KG1 (cell line): ENCODE results near the gene ZAR1.

ENCODE experiments used
- DNase-seq: peaks from one replicate; lab custom pipeline; 2025; lab: John Stamatoyannopoulos, UW

ZAR1 gene

DNA sequence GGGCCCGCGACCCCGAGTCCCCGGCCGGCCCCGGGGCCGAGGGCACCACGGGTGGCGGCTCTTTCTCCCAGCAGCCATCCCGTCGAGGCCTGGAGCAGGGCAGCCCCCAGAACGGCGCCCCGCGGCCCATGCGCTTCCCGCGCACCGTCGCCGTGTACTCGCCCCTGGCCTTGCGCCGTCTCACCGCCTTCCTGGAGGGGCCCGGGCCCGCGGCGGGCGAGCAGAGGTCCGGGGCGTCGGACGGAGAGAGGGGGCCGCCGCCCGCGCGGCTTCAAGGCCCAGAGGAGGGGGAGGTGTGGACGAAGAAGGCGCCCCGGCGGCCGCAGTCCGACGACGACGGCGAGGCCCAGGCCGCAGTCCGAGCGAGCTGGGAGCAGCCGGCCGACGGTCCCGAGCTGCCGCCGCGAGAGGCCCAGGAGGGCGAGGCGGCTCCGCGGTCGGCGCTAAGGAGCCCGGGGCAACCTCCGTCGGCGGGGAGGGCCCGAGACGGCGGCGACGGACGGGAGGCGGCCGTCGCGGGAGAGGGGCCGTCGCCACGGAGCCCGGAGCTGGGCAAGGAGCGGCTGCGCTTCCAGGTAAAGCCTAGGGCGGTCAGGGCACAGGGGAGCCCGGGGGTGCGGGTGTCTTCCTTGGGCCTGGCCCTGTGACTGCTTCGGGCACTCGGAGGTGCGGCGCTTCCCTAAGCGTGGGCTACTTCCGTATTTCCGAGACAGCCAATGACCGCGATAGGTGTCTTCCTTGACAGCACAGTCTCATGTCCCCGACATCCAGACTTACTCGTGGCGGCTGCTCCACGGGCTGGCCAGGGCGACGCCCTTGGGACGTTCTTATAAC lies 845 bp downstream of the ZAR1 start:
- no peak for DNase-seq

DNA sequence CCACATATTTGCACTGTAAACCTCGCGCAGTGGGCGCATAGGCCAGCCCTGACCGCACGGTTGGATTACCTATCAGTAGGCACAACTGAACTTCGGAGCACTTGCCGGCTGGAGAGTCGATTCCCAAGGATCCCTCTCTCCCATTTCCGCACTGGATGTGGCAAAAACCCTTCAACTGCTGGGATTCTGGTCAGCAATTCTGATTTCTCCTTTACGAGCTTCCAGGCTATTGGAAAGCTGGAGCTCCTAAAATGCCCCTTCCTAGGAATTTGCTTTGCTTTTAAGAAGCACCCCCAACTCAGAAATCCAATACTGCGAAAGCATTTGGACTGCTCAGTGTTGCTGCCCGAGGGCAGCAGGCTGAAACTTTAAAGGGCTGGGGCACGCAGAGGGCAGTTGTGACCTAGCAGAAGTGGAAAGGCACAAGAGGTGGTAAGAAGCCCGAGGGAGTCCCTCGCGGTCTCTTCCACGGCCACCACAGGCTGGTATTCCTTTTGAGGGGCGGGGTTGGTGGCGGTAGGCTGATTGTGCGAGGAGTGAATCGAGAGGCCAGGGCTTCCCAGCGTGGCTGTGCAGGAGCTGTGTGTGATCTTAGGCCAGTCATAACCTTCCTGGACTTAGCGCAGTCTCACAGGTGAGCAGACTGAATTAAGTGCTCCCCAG lies 1.6 kb downstream of the ZAR1 start:
- DNase-seq, result no peak

DNA sequence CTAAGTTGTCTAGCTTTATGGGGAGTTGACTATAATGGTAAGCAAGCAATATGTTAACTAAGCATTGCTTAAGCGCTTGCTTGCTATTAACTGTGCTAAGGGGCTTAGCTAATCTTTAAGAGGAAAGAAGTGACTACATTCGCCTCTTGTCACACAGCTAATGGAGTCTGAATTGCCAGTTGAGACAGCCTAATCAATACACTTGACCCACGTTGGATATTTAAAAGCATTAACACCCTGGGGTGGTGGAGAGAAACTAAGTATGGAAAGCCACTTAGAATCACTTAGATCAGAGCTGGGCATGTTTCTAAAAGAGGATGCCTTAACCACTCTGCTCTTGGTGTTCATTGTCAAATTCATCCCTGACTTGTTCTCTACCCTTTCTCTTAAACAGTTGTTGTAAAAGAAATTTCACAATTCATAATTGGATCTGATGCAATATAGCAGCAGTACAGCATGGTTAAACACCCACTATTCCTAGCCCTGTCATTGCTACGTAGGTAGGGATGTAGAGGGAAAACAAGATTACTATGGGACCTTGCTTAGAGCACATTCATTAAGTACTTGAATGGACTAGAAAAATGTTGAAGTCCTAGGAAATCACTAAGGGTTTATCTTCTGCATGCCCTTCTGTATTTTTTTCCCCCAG lies 3.5 kb downstream of the ZAR1 start:
- DNase-seq, result no peak

DNA sequence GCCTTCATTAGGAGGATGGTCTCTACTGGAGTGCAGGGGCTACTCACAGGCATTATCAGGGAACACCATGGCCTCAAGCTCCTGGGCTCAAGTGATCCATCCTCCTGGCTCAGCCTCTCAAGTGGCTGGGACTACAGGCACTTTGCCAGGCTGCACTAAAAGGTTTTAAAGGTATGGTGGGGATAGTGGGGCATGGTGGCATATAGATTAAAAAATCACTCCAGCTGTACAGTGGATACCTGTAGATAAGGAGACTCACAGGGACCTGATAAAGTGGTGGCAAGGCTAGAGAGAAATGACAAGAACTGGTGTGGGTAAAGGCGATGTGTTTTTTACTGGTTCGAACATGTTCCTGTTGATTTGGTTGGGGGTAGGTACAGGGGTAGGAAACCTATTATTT lies 5.9 kb downstream of the ZAR1 start:
- DNase-seq, result no peak

DNA sequence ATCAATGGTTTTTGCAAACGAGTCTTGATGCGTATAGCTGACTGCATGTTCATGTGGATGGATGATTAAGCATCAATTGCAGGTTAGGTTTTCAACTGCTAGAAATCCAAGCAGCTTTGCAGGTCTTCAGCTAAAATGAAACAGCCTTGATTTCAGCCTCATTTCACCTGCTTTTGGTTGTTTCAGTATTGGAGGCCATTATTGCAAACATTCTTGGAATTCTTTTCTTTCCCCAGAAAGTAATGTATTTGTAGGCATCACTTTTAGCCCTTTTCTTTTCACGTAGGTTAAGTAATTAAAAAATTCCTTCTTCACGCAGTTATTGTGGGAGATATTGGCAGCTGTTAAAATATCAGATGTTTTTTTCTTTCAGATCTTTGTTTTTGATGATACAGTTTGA lies 8.8 kb downstream of the ZAR1 start:
- DNase-seq, result no peak

DNA sequence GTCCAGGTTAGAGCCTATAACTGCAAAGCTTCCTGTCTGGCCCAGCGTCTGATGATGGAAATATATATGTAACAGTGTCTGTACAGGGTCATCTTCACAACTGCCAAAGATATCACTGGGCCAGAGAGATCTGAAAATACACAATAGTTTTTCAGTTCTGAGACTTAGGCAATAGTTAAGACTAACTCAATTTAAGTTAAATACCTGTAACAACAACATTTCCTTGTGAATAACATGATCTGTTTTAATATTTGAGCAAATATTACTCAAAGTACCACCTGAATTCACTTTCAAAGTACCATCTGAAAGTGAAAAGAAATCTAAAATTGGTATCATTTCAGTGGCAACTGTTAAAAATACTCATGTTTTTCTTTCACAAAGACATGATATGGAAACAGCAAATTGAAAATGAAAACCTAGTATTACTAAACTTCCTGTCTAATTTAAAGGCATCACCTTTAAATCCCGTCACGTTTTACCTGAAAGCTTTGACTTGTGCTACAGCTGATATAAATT lies 9.6 kb downstream of the ZAR1 start:
- no peak for DNase-seq

DNA sequence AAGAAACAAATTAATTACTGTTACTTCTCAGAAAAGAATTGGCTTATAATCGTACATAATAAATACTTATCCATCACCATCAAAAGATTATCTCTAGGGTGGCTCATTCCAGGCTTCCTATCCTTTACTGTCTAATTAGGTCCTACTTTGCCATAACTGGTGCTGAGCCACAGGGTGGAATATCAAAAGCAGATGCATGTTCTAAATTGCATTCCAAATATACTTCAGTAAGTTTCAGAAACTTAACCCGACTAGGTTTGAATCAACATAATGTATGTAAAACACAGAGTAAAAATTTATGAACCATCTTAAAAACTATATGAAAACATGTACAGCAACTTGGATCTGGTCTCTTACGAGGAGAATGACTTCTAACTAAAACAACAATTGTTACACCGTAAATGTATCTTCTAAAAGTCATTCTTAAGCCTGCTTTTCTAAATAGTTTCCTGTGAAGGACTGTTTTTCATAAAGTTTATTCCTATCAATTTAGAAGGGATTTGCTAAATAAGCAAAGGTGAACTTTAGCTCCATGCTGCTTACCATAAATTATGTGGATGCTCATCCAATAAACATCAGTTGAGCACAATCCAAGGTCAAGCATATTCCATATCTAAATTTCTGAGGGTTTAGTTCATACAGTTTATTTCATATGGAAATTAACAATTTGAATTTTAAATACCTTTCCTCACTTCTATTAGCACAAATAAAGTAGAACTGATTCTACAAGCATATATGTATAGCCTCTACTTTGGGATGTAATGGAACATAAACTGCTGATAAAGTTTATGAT lies 13.4 kb downstream of the ZAR1 start:
- DNase-seq, result no peak

DNA sequence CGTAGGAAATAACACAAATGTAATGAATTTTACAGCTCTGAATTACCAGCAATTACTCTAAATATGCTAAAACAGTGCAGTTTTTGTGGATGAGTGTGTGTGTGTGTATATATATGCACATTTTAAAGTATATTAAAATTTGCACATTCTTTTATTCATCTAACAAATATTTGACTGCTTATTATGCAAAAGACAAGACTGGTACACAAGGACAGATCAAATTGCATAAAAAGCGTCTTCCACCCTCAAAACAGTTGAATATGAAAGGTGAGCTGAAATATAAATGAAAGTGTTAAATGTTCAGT lies 13.9 kb downstream of the ZAR1 start:
- no peak for DNase-seq

DNA sequence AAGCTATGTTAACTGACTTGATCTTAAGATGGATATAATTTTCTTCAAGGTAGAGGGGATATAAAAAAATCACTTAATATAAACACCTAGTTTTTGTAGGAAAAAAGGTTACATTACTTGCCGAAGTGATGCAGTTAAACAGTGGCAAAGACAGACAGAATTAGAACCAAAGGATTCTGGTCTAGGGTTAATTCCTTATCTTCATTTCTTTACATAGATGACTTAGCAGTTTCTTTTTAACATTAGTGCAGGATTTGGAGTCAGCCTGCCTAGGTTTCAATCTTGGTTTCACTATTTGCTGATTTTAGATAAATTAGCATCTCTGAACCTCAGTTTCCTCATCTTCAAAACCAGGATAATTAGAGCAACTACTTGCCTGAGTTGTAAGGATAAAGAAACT lies 14.3 kb downstream of the ZAR1 start:
- DNase-seq, result no peak

DNA sequence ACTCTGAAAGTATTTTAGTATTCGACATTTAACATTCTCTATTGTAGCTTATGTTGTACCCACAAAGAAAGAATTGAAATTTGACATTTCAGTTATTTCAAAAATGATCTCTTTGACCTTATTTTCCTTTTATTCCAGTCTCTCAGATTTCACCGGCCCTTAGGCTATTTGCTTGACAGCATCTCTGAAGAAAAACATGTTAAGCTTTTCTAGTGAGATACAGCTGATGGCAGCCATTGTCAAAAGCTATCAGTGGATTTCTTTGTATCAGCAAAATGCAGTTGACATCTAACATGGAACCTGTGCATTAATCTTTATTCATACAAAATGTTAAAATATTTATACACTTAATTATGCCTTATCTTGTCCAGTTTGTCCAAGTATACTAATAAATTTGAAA lies 16.7 kb downstream of the ZAR1 start:
- no peak for DNase-seq

DNA sequence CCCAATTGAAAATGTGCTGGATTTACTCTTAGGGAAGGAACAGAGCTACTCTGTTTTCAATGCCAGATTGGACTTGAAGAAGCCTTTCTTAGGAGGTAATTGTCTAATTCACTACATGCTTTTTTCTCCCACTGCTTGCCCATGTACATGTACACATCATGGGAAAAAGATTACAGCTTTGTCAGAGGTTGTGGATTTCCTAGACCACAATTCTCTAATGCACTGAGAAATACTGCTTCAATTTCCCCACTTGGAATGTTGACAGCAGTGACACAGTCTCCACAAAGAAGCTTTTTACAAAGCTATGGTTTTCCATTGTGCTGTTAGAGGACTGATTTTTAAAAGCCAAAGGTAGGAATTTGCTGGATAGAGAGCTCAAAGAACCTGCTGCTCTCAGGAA lies 19.5 kb downstream of the ZAR1 start:
- DNase-seq, result no peak

DNA sequence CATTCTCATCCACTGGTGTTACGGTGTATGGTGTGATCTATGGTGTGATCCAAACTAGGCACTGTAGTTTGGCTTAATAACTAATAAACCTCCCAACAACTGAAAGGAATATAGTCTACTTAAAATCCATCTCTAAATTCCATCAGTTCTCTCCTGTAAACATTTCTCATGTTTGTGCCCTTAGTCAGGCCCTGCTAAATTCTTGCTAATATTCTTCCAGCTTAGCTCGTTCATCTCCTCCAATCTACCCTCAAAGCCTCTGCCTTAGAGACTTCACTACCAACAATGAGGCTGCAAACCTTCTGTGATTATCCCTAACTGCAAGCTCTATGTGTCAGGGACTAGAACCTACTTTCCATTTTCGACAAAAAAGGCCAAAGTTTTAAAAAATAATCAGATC lies 28.1 kb downstream of the ZAR1 start:
- no peak for DNase-seq

DNA sequence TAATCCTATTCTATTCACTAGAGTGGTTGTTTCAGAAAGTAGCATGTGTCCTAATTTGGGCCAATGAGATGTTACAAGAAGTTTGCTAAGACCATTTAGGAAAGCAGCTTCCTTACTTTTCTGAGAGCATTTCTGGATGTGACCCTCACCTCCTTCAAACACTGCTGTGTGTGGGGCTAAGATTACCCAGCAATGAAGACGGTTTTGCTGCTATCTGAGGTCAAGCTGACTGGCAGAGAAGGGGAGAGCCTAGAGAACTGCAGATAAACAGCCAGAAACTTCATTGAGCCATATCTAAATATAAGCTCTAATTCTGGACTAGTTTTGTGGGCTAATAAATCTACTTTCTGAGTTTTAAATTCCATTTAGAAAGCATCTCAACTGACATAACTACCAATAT lies 36.4 kb downstream of the ZAR1 start:
- DNase-seq, result no peak

DNA sequence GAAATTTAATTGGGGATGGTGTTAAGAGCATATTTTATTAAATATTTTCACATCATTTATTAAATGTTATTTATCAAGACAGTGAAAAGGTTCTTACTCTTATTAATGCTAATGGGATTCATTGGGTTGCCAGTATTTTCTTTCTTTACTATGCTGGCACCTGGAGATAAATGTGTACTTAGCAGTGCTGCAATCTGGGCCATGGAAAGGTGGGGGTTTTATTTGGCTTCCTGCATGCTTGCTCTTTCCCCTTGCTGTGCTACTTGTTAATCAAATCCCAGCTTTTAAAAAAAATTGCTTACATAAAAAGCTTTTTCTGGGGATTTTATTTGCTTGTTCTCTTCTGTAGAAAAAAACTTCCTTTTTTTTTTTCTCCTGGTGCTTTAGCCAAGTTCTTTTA lies 48.3 kb downstream of the ZAR1 start:
- DNase-seq, result no peak

DNA sequence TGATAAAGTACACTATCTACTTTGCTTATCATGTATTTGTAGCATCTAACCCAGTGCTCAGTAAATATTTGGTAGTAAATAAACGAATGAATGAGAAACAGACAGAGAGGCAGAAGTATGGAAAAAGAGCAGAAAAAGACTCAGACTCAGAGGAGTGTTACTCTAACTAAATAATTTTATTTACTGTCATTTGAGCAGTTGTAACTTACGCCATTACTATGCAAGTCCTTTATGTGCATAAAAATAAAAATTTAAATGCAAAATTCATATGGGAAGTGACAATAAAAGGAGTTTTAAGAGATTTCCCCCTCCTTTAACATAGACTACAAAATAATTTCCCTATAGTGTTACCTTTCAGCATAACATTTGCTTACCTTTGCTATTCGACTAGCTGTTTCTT lies 49.5 kb downstream of the ZAR1 start:
- DNase-seq, result no peak

DNA sequence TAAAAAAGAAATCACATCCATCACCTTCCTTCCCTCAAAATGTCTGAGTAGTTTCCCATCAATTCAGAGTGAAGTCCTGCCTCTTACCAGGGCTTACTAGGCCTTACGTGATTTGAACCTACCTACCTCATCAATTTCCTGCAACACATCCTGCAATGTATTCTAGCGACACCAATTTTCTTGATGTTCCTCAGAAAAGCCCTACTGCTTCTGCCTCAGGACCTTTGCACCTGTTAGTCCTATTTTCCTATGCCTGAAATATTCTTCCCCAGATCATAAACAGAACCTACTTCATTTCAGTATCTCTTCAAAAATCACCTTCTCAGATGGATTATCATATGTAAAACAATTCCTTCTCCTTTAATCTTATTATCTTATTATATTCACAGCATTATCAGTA lies 52.8 kb downstream of the ZAR1 start:
- DNase-seq, result no peak

DNA sequence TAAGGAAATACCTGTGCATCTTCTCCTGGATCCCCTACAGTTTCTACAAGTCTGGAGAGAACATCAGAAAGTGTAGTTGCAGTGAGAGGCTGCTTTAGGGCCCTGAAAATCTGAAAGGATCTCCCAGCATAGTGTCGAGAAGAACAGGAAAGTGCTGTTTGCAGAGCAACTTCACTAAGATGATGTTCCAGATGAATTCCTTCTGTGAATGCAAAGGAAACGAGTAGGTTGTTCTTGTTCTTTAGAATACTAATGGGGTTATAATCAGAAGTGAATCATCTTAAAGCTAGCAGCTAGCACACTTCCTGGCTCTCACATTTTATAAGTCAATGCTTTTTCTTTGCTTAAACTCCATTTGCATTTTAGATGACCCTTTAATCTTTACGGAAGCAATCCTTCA lies 53.7 kb downstream of the ZAR1 start:
- no peak for DNase-seq
